ENCODE measurements around the gene SHF.

Gene SHF

GRCh38 chr15:45169608-45170480, 17.9 kb downstream of the SHF start:
- FAIRE-seq: no peak

DNA sequence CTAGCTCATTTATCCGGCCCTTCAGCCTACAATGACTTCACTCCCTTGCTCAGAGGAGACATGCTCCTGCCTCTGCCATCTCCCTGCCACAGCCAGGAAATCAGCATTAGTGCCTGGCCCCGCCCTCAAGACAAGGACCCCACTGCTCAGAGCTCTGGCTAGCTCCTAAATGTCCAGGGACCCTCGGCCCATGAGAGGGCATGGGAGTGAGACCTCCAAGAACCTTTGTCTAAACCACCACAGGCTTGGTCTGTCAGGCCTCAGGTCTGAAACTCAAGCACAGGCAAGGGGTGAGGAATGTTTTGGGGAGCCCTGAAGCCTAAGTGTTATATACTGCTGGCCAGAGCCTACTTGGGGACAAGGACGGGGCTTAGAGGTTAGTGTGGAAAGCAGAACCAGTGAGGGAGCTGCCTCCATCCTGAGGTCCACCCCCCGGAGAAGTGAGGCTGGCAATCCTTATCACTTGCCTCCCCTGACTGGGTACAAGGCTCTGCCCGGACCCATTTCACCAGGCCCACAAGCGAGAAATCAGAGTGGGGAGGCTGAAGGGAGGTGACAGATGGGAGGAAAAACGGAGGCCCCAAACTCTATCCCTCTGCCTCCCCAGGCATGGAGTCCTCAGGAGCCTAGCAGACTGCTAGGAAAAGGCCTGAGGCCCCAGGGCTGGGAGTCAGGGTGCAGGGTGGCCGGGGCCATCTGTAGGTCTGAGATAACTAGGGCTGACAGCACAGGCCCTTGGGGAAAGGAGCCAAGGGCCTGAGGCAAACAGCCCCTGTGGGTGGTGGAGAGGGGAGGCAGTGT, 18.8 kb downstream of the SHF start:
- no peak for FAIRE-seq

- FAIRE-seq: no peak
Measured at GRCh38 chr15:45168286-45168685, 19.5 kb downstream of the SHF start.

DNA sequence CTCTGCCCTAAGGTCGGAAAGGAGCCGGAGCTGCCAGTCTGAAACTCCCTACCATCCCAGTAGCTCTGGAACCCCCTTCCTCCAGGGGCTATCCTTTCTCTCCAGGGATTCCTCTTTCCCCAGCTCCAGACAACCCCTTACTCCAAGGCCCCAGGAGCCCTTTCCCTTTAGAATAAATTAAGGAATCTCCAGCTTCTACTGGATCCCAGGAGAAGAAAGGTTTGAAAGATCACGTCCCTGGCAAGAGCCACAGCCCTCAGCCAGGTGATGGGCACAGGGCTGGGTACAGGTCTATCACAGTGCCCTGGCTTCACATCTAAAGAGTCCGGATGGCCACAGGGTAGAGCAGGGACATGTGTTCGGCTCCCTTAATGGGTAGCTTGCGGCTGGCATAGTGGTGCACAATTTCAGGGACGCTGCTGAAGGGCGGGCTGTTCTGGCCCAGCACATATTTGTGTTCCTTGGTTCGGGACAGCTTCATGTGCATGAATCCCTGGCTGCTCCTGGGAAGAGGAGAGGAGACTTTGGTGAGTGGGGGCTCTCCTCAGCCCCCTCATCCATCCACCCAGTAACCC, 20.0 kb downstream of the SHF start:
- FAIRE-seq: no peak

DNA sequence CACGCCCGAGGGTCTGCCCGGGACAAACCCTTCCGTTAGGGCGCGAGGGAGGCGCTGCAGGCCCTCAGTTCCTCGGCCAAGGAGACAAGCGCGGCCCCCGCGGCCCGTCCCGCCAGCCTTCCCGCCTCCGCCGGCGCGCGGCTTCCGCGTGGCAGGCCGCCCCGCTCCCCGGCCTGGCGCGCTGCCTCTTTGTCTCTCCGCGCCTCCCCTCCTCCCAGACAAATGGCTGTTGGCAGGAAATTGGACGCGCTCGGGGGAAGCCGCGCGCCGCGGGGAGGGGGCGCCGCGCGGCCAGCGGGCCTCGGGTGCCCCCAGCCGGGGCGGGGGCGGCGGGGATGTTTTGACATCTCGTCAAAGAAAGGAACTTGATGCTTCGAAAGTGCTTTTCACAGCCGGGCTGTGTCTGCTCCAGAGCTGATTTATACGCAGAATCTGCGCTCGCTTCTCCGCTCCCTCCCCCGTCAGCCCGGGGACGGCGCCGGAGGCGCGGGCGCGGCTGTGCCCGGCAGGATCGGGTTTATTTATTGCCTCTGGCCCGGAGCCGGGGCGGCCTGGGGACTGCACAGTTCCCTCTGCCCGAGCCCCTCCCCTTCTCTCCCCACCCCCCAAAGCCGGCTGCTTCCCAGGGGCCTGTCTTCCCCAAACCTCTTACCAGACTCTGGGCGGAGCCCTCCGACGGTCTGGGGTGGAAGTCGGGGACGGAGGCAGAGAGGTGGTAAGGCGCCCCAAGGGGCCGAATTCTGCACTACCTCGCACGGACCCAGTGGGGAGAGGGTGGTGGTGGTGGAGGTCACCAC, 20.7 kb downstream of the SHF start:
- FAIRE-seq: no peak

DNA sequence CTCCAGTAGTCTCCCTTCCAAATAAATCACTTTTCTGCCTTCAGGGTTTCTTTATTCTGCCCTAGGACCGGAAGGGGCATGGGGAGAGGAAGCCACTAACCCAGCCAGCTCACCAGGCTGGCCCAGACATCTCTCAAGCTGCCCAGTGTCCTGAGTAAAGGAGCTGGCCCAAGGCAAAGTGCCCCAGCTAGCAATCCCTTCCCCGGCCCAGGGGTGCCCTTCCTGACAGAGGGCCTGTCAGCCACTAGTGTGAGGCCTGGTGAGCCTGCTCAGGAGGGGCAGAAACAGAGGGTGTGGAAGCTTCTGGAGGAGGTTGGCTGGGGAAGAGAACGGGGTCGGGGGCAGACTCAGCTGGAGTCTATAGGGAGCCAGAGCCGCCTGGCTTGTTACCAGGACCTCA, 22.2 kb downstream of the SHF start:
- no peak for FAIRE-seq

DNA sequence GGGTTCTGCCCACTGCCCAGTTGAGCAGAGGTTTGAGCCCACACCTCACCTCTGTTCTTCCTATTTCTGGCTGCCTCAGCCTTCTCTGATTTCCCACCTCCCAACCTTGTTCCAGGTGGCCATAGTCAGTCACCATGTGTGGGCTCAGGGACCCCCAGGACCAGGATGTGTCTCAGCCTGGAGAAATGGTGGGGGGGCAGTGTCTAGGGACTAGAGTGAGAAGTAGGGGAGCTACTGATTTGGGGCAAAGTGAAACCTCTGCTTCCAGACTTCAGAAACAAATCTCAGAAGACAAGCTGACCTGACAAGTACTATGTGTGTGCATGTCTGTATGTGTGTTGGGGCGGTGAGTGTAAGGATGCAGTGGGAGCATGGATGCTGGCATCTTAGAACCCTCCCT, 22.9 kb downstream of the SHF start:
- no peak for FAIRE-seq

DNA sequence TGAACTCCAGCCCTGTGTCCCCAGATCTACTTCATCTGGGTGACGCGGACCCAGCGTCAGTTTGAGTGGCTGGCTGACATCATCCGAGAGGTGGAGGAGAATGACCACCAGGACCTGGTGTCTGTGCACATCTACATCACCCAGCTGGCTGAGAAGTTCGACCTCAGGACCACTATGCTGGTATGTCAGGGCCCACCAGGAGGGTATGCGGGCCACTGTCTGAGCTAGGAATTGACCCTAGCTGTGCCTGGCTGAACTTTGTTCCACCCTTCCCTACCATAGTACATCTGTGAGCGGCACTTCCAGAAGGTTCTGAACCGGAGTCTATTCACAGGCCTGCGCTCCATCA, 24.3 kb downstream of the SHF start:
- no peak for FAIRE-seq

GRCh38 chr15:45162771-45163507, 24.8 kb downstream of the SHF start:
- no peak for FAIRE-seq

- FAIRE-seq: no peak
Measured at GRCh38 chr15:45161666-45162065, 26.1 kb downstream of the SHF start.

- no peak for FAIRE-seq
Measured at GRCh38 chr15:45157974-45158373, 29.8 kb downstream of the SHF start.

DNA sequence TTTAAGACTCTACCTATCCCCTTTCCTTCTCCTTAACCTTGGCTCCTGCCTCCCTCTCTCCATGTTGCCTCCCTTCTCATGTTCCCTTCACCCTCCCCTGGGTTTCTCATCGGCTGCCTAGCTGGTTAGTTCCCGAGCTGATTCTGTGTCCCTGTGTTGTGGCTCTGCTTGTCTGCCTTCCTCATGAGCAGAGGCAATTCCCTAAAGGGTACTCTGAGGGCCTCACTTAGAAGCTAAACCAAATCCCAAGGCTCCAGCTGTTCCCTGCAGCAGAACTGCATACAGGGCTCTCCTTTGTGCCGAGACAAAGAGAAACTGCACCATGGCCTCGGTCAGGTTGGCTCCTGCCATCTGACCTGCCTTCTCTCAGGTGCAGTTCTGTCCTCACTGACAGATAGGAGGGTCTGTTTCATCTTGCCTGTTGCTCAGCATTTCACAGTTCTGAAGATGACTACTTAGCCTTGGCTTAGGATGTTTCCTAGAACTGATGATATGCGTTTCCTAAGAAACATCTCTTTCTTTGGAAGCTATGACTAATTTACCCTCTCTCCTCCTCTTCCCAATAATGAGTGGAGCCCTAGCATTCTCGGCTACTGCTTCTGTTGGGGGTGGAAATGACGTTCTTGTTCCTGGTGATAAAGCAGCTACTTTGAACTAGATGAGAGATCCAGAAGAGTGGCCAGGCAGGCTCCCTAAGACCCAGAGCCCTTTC, 30.9 kb downstream of the SHF start:
- no peak for FAIRE-seq

GRCh38 chr15:45155739-45156138, 32.0 kb downstream of the SHF start:
- no peak for FAIRE-seq

GRCh38 chr15:45151998-45152828, 35.6 kb downstream of the SHF start:
- FAIRE-seq: no peak

DNA sequence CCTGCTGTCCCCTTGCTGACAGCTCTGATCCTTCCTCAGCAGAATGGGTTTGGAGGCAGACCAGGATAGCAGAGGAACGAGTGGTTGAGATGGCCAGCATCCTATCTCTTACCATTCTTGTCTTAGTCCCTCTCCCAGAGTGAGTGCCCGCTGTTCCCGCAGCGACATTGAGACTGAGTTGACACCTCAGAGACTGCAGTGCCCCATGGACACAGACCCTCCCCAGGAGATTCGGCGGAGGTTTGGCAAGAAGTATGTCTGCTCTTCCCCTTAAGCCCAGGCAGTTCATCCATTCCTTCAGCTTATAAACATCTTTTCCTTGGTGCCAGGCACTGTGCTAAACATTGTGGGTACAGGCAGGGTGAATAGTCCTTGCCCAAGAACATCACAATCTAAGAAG, 36.8 kb downstream of the SHF start:
- FAIRE-seq: no peak

- no peak for FAIRE-seq
Measured at GRCh38 chr15:45150481-45150880, 37.3 kb downstream of the SHF start.

DNA sequence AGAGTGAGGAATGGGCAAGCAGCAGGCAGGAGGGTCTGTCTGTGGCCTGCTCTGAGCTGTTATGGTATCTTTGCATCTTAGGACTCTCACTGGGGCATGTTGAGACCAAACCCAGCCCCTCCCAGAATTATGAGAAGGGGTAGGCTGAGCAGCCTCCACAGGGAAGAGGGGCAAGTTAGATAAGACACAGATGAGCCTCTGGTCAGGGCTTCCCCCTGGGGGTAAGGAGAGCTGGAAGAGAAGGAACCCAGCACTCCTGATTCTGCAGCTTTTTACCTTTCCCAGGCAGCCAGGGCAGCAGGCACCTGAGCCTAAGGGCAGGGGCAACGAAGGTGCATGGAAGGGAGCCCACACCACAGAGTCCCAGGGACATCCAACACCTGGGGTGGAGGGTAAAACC, 38.7 kb downstream of the SHF start:
- FAIRE-seq: no peak

DNA sequence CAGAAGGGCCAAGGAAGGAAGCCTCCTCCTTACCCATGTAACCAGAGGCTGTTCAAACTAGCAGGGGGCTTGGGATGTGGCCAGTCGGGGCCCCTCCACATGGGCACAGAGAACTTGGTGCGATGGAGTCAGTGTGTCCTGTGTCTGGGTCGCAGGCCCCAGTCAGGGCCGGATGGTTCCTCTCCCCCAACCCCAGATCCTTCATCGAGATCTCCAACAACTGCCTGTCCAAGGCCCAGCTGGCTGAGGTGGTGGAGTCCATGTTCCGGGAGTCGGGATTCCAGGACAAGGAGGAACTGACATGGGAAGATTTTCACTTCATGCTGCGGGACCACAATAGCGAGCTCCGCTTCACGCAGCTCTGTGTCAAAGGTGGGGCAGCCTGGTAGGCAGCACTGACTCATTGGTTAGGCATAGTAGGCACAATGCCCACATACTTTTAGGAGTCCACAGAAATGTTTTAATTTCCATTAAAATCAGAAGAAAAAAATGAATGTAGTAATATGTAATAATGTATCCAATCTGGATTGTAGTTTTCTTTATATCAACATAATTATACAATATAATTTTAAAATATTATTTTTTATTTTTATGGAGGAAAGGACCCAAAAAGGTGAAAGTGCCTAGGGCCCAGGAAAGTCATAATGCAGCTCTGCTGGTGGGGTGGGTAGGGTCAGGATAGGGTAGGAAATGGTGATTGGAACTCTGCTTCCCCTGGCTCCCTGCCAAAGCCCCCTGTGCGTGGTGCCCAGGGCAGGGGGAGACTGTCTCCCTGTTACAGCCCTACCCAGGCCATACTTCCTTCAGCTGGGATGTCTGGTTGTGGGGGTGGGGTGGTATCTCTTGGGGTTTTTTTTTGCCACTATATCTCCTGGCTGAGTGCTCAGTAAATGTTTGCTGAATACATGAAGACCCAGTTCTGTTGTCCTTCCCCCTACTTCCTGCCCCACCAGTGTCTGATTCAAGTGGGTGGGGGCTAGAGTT, 39.4 kb downstream of the SHF start:
- FAIRE-seq: no peak

GRCh38 chr15:45147606-45148005, 40.2 kb downstream of the SHF start:
- no peak for FAIRE-seq

- FAIRE-seq: no peak
Measured at GRCh38 chr15:45146405-45146804, 41.4 kb downstream of the SHF start.
